NT2/D1 (cell line): ENCODE data around the gene ARID3B.

Source experiments
- DNase-seq: peaks from one replicate; pipeline ENCODE4 v3.0.0-alpha.2; 2011; ENCODE audit warnings: low read depth, low spot score
- H3K27me3 ChIP-seq: 2 replicates; pipeline ENCODE4 v1.6.0; 2011; ENCODE audit warnings: mild to moderate bottlenecking; ENCODE audit not compliant: insufficient read length, insufficient read depth
- H3K36me3 ChIP-seq: 2 replicates; pipeline ENCODE4 v1.6.1; 2011; ENCODE audit warnings: mild to moderate bottlenecking, low read length, mixed read lengths; ENCODE audit not compliant: insufficient read depth, insufficient read length
- H3K4me1 ChIP-seq: 2 replicates; pipeline ENCODE4 v1.5.1; 2011; ENCODE audit not compliant: insufficient read depth, insufficient read length
- H3K4me3 ChIP-seq: 2 replicates; pipeline ENCODE4 v1.5.1; 2011; ENCODE audit warnings: low read depth; ENCODE audit not compliant: insufficient read length
- H3K9ac ChIP-seq: 2 replicates; pipeline ENCODE4 v1.6.0; 2011; ENCODE audit warnings: low read depth; ENCODE audit not compliant: insufficient read length
- H3K9me3 ChIP-seq: 2 replicates; pipeline ENCODE4 v1.5.1; 2011; ENCODE audit warnings: mild to moderate bottlenecking, low read length; ENCODE audit not compliant: insufficient read depth
- SUZ12 ChIP-seq: IDR thresholded peaks from 2 replicates; pipeline ENCODE4 v1.6.1; 2011; ENCODE audit not compliant: insufficient read length, insufficient read depth; ENCODE audit errors: extremely low read depth
- YY1 ChIP-seq: IDR thresholded peaks from 2 replicates; pipeline ENCODE4 v1.6.1; 2011; ENCODE audit not compliant: insufficient read length, insufficient read depth
- ZNF274 ChIP-seq: IDR thresholded peaks from 2 replicates; pipeline ENCODE4 v1.6.1; 2011; ENCODE audit warnings: mild to moderate bottlenecking, low read depth, low read length

Gene ARID3B

GRCh38 chr15:74619916-74620635 lies 79.1 kb downstream of the ARID3B start:
- no peak overlapping the region for H3K9ac ChIP-seq
- DNase-seq, result no peak
- H3K27me3 ChIP-seq, result no peaks in the 10 kb centered on the region
- H3K4me3 ChIP-seq, result no peak overlapping the region
- peaks cover 14% of the 10 kb centered on the region for H3K4me1 ChIP-seq
- H3K9me3 ChIP-seq, result no peaks in the 10 kb centered on the region
- no peak for TF ChIP-seq ZNF274
- H3K36me3 ChIP-seq, result peaks cover 80% of the 10 kb centered on the region

DNA sequence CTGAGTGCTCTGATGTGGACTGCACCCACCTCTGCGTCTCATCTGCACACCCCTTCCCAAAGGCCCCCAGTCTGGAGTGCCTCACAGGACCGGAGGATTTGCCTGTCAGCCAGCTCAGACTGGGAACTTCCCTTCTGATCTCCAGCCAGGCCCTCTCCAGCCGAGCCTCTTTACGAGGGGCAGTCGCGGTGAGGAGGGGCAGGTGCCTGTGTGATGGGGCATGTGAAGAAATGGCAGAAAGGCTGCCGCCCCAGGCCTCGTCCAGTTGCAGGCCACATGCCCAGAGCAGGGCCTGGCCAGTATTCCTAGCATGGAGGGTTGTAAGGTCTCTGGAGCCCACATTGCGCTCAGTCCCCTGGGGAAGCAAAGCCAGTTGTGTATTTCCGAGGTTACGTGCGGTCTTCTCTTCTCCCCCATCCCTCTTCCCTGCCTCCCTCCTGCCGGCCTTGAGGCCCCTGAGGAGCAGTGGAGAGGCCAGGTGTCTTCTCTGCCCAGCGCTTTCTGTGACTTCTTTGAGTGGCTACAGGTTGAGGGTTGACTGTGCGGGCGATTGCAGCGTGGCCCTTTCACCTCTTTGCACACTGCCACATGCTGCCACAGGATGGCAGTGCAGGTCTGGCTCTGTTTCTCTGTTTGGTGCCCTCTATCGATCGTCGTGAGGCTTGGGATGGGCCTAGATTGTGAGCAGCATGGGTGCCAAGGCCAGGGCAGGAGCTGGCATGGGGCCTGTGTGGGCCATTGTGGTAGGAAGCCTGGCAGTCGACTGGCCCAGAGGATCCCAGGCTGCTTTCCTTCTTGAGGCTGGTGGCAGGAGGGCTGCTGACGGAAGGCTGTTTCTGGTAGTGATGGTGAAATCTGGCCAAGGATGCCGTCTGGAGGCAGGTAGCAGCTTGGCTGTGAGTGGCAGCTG lies 79.9 kb downstream of the ARID3B start:
- H3K4me3 ChIP-seq, result no peak overlapping the region
- peaks cover 88% of the 10 kb centered on the region for H3K36me3 ChIP-seq
- TF ChIP-seq SUZ12 (no peak), YY1 (no peak), ZNF274 (no peak)
- DNase-seq, result peak; percentile 71
- H3K4me1 ChIP-seq, result peaks cover 14% of the 10 kb centered on the region
- H3K9ac ChIP-seq, result no peak overlapping the region
- no peaks in the 10 kb centered on the region for H3K9me3 ChIP-seq
- no peaks in the 10 kb centered on the region for H3K27me3 ChIP-seq

- no peak overlapping the region for H3K4me3 ChIP-seq
- DNase-seq, result no peak
- no peaks in the 10 kb centered on the region for H3K27me3 ChIP-seq
- TF ChIP-seq YY1 (no peak), ZNF274 (no peak), SUZ12 (no peak)
- H3K36me3 ChIP-seq, result peaks cover 95% of the 10 kb centered on the region
- H3K4me1 ChIP-seq, result peaks cover 14% of the 10 kb centered on the region
- no peaks in the 10 kb centered on the region for H3K9me3 ChIP-seq
- H3K9ac ChIP-seq, result no peak overlapping the region
These were observed 80.5 kb downstream of the ARID3B start for GRCh38 chr15:74621546-74621920.

GRCh38 chr15:74621936-74622335 lies 80.9 kb downstream of the ARID3B start:
- Histone ChIP-seq H3K4me1 (peaks cover 14% of the 10 kb centered on the region), H3K4me3 (no peak overlapping the region), H3K9me3 (no peaks in the 10 kb centered on the region), H3K36me3 (peaks cover 99% of the 10 kb centered on the region), H3K9ac (no peak overlapping the region), H3K27me3 (no peaks in the 10 kb centered on the region)
- TF ChIP-seq ZNF274 (no peak), YY1 (no peak), SUZ12 (no peak)
- no peak for DNase-seq

DNA sequence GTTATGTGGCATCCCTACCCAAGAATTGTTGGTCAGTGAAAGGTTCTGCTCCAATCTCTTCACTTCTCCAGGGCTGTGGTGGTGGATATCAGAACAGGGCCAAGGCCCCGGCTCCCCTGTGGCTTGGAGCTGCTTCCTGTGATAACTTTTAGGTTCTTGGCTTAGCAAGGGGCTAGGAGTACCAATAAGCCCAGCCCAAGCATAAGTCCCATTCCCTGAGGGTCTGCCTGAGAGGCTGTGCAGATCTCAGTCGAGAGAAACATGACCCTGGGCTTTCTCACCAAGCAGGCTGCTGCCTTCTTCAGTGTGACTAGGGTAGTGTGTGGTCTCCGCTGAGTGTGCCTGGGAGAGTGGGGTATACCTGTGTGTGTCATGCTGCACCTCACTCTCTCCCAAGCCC lies 81.7 kb downstream of the ARID3B start:
- Histone ChIP-seq H3K9ac (no peak overlapping the region), H3K4me3 (no peak overlapping the region), H3K9me3 (no peaks in the 10 kb centered on the region), H3K4me1 (peaks cover 14% of the 10 kb centered on the region), H3K27me3 (no peaks in the 10 kb centered on the region), H3K36me3 (peaks cover 99% of the 10 kb centered on the region)
- DNase-seq, result no peak
- TF ChIP-seq ZNF274 (no peak), YY1 (no peak), SUZ12 (no peak)

DNA sequence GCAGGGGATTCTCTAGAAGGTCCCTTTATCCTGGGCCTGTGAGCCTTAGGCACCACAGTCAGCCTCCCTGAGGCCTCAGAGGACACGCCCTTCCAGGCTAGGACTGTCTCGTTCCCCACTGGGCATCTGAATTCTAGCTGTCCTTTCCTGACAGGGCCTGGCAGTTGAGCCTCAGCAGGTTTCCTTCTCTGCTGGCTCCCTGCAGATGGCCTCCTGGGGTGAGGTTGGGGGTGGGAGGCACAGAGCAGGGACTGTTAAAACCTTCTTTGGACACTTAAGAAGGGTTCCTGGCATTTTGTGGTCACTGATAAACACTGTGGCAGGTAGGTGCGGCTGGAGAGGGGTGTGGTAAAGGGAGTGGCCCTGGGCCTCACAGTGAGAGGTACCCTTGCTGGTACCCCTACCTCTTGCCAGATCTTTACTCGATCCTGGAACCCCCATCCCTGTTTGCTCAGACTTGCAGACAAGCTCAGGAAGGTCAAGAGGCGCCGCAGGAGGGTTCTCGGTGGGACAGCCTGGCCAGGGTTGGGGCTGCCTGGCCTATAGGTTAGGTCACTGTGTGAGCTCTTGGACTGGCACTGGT lies 83.1 kb downstream of the ARID3B start:
- TF ChIP-seq ZNF274 (no peak), YY1 (no peak), SUZ12 (no peak)

DNA sequence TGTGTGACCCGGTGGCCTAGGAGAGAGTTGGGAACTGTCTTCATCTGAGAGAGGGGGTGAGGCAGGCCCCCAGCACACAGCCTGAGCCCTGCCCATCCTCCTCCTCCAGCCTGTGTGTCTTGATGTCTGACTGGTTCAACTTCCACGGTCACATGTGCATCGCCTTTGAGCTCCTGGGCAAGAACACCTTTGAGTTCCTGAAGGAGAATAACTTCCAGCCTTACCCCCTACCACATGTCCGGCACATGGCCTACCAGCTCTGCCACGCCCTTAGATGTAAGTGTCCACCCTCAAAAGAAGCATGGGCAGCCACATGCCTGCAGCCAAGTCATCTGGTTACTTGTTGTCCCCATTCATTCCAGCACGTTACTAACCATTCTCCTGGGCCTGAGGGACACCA lies 84.7 kb downstream of the ARID3B start:
- H3K4me1 ChIP-seq, result peaks cover 11% of the 10 kb centered on the region
- no peak overlapping the region for H3K9ac ChIP-seq
- H3K9me3 ChIP-seq, result no peaks in the 10 kb centered on the region
- peaks cover 100% of the 10 kb centered on the region for H3K36me3 ChIP-seq
- H3K4me3 ChIP-seq, result no peak overlapping the region
- DNase-seq, result no peak
- H3K27me3 ChIP-seq, result no peaks in the 10 kb centered on the region
- TF ChIP-seq SUZ12, result no peak
- TF ChIP-seq ZNF274, result no peak
- no peak for TF ChIP-seq YY1

More for the DNA sequence above, 83.1 kb downstream of the ARID3B start:
- Histone ChIP-seq H3K36me3 (peaks cover 100% of the 10 kb centered on the region), H3K27me3 (no peaks in the 10 kb centered on the region), H3K4me3 (no peak overlapping the region), H3K9ac (no peak overlapping the region), H3K4me1 (peaks cover 11% of the 10 kb centered on the region), H3K9me3 (no peaks in the 10 kb centered on the region)
- DNase-seq, result no peak
